ENCODE measurements around the gene BCCIP.

DNA sequence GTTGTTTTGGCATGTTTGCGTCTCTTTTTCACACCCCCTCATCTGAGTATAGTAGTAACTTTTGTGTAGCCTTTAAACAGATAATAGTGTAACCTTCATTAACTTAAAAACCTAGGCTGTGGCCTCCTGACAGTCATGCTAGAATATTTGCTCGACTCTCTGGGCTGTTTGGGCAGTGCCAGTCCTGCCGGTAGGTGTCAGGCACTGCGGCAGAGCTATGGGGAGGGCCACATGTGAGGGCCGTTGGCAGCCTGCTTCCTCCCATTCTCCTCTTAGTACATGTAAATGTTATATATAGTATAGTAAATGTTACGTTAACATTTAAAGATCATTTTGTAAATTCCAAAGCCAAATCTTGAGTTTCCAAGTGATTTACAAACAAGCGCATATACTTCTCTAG lies 26.1 kb downstream of the BCCIP start:
- TF ChIP-seq, protein P1, sequence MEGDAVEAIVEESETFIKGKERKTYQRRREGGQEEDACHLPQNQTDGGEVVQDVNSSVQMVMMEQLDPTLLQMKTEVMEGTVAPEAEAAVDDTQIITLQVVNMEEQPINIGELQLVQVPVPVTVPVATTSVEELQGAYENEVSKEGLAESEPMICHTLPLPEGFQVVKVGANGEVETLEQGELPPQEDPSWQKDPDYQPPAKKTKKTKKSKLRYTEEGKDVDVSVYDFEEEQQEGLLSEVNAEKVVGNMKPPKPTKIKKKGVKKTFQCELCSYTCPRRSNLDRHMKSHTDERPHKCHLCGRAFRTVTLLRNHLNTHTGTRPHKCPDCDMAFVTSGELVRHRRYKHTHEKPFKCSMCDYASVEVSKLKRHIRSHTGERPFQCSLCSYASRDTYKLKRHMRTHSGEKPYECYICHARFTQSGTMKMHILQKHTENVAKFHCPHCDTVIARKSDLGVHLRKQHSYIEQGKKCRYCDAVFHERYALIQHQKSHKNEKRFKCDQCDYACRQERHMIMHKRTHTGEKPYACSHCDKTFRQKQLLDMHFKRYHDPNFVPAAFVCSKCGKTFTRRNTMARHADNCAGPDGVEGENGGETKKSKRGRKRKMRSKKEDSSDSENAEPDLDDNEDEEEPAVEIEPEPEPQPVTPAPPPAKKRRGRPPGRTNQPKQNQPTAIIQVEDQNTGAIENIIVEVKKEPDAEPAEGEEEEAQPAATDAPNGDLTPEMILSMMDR (IDR thresholded peaks at IDR 0.05), result no peak
- TF ChIP-seq POLR2A (IDR thresholded peaks at IDR 0.05), result no peak
